Activated T-cell treated with anti-CD3 and anti-CD28 coated beads for 24 hours (primary cell): ENCODE results near the gene CABP7.

Source experiments
- DNase-seq: peaks from one replicate; pipeline ENCODE4 v3.0.0-alpha.2; 2020; ENCODE audit warnings: low read depth

Gene CABP7

GRCh38 chr22:29702000-29702930 is 17.5 kb upstream of the CABP7 start:
- DNase-seq, result no peak

GRCh38 chr22:29702931-29703501 is 16.8 kb upstream of the CABP7 start:
- DNase-seq, result no peak

GRCh38 chr22:29703569-29704195 is 16.1 kb upstream of the CABP7 start:
- no peak for DNase-seq

- no peak for DNase-seq
Observed at GRCh38 chr22:29704528-29705285, 15.1 kb upstream of the CABP7 start.

DNA sequence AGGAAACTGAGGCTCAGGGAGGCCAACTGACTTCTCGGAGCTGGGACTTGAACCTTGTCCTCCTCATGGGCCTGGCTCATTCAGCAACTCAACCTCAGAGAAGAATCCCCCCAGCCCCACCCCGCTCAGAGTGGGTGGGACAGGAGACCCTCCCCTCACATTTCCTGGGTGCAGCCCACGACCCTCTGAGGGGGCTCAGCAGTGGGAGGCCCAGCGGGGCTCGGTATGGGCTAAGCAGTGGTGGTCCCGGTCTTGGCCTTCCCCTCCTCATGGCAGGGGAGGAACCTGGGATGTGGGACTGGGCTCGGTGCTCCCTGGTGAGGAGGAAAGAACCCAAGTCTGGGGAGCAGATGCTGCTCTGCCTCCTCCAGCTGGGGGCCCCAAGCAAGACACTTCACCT is 14.2 kb upstream of the CABP7 start:
- no peak for DNase-seq

DNA sequence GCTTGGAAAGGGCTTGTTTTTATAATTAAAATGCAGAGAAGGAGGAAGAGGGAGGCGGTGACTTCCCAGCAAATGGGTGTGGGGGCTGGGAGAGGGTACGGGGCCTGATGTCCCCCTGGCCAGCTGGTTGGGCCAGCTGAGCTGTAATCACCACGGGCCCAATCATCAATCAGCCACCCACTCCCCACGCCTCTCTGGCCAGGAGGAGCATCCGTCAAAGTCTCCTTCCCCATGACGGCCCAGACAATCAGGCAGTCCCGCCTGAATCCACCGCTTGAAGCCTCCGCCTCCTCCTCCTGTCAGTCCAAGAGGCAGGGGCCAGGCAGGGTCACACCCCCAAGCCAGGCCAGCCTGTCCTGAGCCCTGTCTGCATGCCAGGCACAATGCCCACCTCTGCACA is 13.3 kb upstream of the CABP7 start:
- DNase-seq, result no peak

DNA sequence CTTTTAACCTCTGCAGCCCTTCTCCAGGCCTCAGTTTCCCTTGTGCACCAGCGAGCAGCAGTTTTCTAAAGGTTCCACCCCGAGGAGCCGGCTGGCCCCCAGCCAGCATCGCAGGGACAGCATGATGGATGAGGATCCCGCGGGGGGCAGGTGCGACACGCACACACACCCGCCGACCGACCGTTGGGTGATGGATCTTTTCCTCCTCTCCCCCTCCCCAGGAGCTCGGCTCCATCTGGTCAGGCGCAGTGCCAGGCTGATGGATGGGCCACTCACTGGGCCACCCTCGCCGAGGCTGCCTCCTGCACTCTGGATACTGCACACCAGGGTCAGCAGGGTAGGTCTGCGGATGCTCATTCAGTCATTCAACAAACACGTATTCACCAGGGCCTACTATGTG is 12.8 kb upstream of the CABP7 start:
- no peak for DNase-seq

- no peak for DNase-seq
Observed at GRCh38 chr22:29707471-29707870, 12.3 kb upstream of the CABP7 start.

- no peak for DNase-seq
Observed at GRCh38 chr22:29710193-29710592, 9.6 kb upstream of the CABP7 start.

DNA sequence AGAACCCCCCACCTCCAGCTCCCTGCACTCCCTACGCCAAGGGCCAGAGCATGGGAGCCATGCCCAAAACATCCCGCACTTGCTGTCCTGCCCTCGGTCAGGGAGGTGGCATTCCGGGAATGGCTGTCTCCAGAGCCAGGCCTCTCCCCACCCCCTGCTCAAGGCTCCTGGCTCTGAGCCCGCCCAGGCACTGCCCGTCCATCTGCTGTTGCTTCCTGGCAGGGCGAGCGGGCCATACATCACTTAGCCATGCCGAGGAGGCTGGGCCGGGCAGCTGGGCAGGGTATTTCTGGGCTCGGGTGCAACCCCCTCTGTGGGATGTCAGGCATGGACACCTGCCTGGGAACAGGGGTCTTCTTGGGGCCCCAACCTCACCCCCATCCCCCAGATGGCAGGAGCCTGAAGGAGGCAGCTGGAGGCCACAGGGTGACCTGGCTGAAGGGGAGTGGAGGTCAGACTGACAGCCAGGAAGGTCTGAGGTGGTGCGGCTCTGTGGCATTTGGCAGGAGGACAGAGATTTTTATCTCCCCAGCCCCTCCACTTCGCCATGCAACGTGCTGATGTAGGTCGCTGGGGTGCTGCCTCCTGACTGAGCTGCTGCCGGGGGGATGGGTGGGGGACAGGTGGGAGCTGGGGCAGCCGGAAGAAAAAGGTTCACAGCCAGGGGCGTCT is 8.7 kb upstream of the CABP7 start:
- no peak for DNase-seq

DNA sequence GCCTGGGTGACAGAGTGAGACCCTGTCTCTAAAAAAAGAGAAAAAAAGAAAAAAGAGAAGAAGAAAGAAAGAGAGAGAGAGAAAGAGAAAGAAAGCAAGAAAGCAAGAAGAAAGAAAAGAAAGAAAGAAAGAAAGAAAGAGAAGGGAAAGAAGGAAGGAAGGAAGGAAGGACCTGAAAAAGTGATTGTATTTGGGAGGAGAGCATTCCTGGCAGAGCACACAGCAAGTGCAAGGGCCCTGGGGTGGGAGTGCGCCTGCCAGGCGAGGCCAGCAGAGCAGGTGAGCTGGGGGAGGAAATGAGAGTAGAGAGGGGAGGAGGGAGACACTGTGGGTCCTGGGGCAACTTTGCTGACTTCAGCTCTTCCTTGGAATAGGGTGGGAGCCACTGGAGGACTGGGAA is 7.7 kb upstream of the CABP7 start:
- no peak for DNase-seq

- no peak for DNase-seq
Observed at GRCh38 chr22:29713156-29713727, 6.6 kb upstream of the CABP7 start.

DNA sequence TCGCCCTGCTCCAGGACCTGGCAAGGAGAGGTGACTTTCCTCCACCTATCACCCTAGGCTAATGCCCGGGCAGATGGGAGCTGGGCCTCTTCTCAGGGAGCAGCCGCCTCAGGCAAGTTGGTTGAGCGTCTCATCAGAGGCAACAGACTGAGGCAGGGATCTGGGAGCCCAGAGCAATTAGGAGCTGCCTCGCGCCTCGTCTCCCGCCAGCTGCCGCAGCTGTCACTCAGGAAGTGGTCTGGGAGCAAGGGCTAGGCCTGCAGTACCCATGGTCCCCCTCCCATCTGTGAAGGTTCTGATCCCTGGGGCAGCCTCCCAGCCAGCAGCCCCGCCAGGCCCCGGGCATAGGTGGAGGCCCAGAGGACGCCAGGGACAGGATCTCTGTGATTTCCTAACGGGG is 4.6 kb upstream of the CABP7 start:
- no peak for DNase-seq

GRCh38 chr22:29715705-29716104 is 4.1 kb upstream of the CABP7 start:
- DNase-seq, result no peak

DNA sequence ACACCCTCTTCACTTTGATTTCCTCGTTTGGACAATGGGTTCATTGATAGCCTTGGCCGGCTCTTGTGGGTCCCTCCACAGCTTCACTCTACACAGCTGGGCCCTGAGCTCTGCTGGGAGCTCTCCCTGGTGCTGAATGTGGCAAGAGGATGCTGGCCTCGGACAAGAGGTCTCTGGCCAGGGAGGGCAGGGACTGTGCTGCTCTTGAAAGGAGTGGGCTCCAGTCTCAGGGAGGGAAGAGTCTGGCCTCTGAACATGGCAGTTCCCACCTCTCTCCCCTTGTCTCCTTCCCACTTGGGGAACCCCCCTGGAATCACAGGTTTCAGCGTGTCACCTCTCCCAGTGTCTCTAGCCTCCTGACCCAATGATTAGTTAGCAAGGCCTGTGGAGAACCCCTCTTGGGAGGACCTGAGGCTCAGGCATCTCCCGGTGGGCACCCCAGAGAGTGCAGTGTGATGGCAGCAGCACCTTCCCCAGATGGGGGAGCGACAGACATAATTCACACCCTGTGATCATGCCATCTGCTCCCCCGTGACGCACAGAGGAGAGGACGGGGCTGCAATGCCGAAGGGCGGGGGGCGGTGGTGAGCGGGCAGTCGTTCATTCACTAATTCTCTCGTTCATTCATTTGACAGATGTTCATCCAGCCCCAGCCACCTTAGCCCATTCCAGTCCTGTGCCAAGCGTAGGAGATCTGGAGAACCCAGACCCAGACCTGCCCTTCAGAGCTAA is 2.8 kb upstream of the CABP7 start:
- no peak for DNase-seq

- DNase-seq, result no peak
Observed at GRCh38 chr22:29717789-29718188, 2.0 kb upstream of the CABP7 start.

GRCh38 chr22:29718949-29719898 is 579 bp upstream of the CABP7 start:
- DNase-seq, result no peak

DNA sequence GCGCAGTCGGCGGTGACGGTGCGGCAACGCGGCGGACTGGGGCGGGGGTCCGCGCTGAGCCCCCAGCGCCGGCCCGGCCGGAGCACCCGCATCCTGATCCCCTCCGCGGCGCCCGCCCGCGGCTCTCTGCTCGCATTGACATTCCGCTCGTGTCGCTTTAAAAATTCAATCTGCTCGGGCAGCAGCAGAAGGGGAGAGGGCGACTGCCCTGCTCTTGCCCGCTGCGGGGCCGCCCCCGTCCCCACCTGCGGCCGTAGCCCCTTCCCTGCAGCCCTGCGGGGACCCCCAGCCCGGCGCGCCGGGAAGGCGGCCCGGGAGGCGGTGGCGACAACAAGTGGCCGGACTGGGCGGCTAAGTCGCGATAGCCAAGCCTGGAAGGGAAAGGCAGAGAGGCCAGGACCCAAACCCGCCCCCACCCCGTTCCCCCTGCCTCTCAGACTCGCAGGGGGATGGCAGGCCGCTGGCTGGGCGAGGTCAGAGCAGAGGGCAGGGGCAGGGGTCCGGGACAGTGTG is 1.1 kb downstream of the CABP7 start:
- no peak for DNase-seq

- no peak for DNase-seq
Observed at GRCh38 chr22:29722151-29722550, 2.3 kb downstream of the CABP7 start.
